Measurements from ENCODE around the gene EIF5. TPM values are rescaled to one million over a fixed set of nuclear protein-coding genes. Genes with fewer than 3 reads are reported as not detected.

EIF5 gene
- total and polyA plus RNA-seq, 2 of the 4 experiments (the other 2 are of a cell fraction): 181 to 241 TPM

DNA sequence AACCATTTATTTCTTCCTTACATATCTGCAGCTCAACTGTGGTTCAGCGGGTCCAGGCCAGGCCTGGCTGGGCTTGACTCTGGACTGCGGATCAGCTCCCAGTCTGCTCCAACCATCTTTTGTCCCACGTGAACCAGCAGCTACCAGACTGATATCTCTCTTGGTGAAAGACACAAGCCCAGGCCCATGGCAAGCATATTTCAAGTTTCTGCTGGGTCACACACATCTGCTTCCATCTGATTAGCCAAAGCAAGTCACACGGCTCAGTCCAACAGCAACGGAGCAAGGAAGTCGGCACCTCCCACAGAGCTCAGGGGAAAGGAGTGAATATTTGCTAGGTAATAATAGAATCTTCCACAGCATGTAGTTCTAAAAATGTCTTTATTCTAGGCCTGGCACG, 26.5 kb downstream of the EIF5 start:
- Histone ChIP-seq H3K9me1 (ENCODE audit: insufficient read depth, low read length) (peaks cover 10% of the 10 kb centered on the region), H2BK5ac (ENCODE audit: low read depth, low read length, poor library complexity, severe bottlenecking) (peak overlapping the region; percentile 25), H3K27ac (ENCODE audit: insufficient read depth, low read length) (0 out of 2 replicates have a peak overlapping the region, but pooled peaks have one; percentile 7), H3K4ac (ENCODE audit: low read depth, low read length) (peak overlapping the region; percentile 95), H3K9ac (ENCODE audit: low read depth, low read length) (no peak overlapping the region), H4K20me1 (ENCODE audit: insufficient read depth, low read length) (no peaks in the 10 kb centered on the region), H2BK15ac (ENCODE audit: low read depth, low read length) (peak overlapping the region; percentile 61), H3K14ac (replicated peaks; ENCODE audit: low read depth, low read length) (peak overlapping the region; percentile 84; the same call in 1 of the 2 replicates), H3K79me1 (ENCODE audit: low read depth in 1 of 2, low read length in 2 of 2) (no peaks in the 10 kb centered on the region; a peak in 1 of 4 replicates), H2AFZ (replicated peaks; ENCODE audit: low read length, poor library complexity) (peak overlapping the region; percentile 9), H2BK120ac (ENCODE audit: low read depth, low read length) (peak overlapping the region; percentile 96), H3K4me1 (ENCODE audit: control insufficient read depth, insufficient read depth, low read length) (peaks cover 3% of the 10 kb centered on the region; the same call in 1 of the 2 replicates), H2BK20ac (ENCODE audit: low read depth, low read length) (peak overlapping the region; percentile 96), H3K23ac (ENCODE audit: low read depth, low read length) (no peak overlapping the region), H3K4me2 (ENCODE audit: low read depth, low read length) (no peak overlapping the region), H4K91ac (ENCODE audit: insufficient read depth, low read depth, low read length) (peak overlapping the region; percentile 69), H3K56ac (ENCODE audit: extremely low read depth, insufficient read depth, low read length) (no peak overlapping the region), H3K4me3 (ENCODE audit: insufficient read depth, low read depth, low read length) (no peak overlapping the region), H3K9me3 (ENCODE audit: control insufficient read depth, insufficient read depth, low read length) (peaks cover 6% of the 10 kb centered on the region), H2AK5ac (ENCODE audit: low read depth, low read length) (peak overlapping the region; percentile 96), H3K18ac (ENCODE audit: low read depth, low read length) (peak overlapping the region; percentile 36), H4K8ac (ENCODE audit: low read depth in 2 of 2, low read length in 2 of 2) (peak overlapping the region; percentile 2 to 44; a peak in 3 of 4 replicates), H2AK9ac (replicated peaks; ENCODE audit: low read depth, low read length, poor library complexity) (no peak overlapping the region), H4K5ac (ENCODE audit: low read depth, low read length) (peak overlapping the region; percentile 37), H3K27me3 (ENCODE audit: control insufficient read depth, insufficient read depth, low read length) (no peaks in the 10 kb centered on the region), H3K36me3 (ENCODE audit: control insufficient read depth, insufficient read depth, low read length) (no peaks in the 10 kb centered on the region)
- in situ Hi-C loops (cut with MboI; ENCODE audit: low sequenced_read_pairs): no loop called here
- ChIA-PET POLR2A (ENCODE audit: unreplicated experiment) (no interaction called here), CTCF (interaction anchor here (2.1 kb wide), 1 partner anchor 30 kb away, joined by 4 read pairs; no protein-coding TSS in a partner anchor)
- ATAC-seq (ENCODE audit: low read depth): no peak
- TF ChIP-seq NFE2L2 (IDR thresholded peaks at IDR 0.05; ENCODE audit: low read depth, low read length) (no peak), MAZ (IDR thresholded peaks at IDR 0.05; ENCODE audit: borderline replicate concordance, low read depth, low read length) (no peak), FOS (IDR thresholded peaks at IDR 0.05; ENCODE audit: low read depth, low read length) (no peak), RAD21 (IDR thresholded peaks at IDR 0.05; ENCODE audit: low read length) (no peak), BHLHE40 (IDR thresholded peaks at IDR 0.05; ENCODE audit: low read depth, low read length) (no peak), MXI1 (IDR thresholded peaks at IDR 0.05; ENCODE audit: borderline replicate concordance, low read depth, low read length) (no peak)
- DNase-seq: no peak
- 100% methylated on average over 1 of the region's 7 CpGs; no CpG with 5 or more reads in 1 of the 2 experiments for WGBS, 2 experiments (ENCODE audit: extremely low coverage in 2 of 2, insufficient read length in 1 of 2)
- intact Hi-C loops (cut with micrococcal nuclease): no loop called here
- BruUV-seq (replicated peaks): no TSS peak
- dilution Hi-C loops (cut with HindIII; ENCODE audit: low sequenced_read_pairs, unreplicated experiment): no loop called here
